Activated CD4-positive, CD25-positive, alpha-beta regulatory T cell treated with anti-CD3 and anti-CD28 coated beads, Interleukin-2, amount 50 U/mL, for 24 hours (primary cell): ENCODE results near the gene RELCH.

Experiments used
- ATAC-seq, 2 donors: fragments of 150-1000 bp; cut with Tn5 transposase; one replicate each; pipeline ENCODE4 v1.10.0; 2021; ENCODE audit warnings: mild to moderate bottlenecking in 1 of 2, moderate library complexity in 1 of 2

The RELCH gene

DNA sequence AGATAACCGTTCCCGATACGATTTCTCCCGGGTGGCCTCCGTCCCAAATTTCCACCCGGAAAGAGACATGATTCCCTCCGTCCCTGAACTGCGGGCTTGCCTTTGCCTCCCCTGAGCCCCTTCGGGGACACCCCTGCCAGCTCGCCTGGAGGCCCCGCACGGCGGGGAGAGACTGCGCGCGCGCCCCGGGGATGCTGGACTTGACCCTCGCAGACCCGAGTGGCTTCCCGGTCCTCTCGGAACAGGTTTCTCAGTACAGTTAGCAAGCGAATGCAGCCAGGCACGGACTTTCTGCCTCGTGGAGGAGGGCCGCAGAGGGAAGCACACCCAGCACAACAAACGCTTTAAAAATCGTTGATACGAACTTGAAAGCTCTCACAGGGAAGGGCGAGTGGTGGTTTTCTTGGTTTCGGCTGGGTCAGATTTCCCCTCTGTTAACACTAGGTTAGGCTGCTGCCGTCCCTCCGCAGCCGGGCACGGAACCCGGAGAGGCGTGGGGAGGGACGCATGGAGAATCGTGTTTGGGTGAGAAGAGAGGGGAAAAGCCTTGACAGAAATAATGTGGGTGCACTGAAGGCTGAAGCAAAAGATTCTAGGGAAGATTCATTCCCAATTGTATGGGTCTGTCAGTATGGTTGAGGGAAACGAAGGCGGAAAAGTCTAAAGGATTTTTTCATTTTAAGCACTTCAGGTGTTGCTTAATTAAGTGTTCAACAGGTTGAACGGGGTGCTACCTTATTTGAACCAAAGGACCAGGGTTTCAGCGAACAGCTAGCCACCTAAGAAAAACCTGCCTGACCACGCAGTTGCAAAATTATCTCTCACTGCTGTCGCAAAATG lies 139.0 kb downstream of the RELCH start:
- ATAC-seq = no peak

DNA sequence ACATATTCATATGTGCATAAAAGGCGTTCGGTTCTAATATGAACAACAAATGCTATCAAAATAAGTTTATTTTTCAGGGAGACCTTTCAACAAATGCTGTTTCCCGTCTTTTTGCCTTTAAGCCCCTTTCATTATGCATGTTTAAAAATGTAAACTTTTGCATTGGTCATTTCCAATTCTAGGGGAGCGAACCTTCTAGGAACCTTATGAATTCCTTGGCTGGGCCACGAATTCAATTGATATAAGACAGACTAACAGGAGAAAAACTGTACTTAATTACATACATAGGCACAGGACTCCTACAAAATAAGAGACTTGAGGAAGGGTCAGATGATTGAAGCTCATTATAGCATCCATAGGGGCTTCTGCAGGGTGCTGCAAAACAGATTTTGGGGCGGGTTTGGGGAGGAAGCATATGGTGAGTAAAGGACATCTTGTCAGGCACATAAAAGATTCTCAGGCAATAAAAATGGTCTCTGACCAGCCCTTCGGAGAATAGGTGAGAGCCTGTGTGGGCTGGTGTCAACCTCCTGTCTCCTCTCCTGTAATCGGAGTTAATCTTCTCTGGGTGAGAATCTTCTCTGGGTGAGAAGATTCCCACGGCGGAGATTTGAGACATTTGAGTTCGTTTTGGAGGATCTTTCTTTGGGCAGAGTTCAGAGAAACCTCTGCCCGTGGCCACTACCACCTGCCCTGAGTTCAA lies 139.7 kb downstream of the RELCH start:
- no peak for ATAC-seq

DNA sequence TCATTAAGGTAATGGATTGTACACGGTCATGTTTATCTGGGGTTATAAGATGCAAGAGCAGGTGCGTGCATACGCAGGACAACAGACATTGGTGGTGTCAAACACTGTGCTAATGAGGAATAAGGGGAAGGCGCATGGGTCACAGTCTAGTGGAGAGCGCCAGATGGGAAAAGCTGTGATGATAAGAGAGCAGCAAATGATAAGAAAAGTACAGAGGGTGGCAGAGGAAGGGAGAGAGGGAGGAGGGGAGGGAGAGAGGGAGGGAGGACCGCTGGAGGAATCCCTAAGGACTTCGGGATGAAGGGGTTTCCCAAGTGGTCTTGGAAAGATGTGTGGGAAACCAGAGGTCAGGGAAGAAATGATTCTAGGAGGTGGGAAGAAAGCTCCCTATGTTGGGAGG lies 140.9 kb downstream of the RELCH start:
- ATAC-seq = no peak

DNA sequence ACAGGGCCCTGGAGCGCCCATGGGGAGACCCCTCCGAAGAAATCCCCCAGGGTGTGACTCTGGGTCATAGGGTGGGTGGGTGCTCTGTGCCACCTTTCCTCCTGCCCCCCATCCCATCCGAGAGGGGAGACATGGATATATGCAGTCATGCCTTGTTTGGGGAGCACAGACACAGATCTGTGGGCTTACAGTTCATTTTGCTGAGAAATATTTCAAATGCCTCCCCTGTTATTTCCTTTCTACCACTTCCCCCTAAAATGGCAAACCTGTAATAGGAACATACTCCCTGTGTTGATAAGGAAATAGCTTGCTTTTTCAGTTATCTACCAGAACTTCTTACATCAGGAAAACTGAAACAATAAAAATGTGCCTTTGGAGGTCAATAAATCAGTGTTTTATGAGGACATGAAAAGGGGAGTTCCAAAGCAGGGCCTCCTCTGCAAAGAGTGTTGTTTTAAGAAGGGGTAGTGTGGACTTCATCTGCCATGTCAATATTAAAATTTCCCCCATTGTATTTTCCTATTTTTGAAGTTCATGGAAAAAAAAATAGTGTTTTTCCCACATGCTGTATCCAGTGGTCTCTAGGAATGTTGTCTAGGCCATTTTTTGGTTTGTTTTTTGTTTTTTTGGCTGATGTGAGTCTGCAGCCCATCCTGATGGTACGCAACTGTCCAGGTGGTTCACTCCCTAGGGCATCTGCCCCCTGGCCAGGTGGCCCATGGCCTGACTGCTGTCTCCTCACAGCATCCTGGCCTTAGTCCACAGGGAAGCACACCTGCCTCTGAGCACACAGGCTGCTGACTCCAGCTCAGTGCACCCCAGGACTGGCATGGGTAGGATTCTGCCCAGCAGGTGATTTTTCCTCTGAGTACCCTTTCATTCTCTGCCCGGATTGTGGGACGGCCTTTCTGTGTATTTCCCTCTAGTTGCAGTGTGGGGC lies 141.8 kb downstream of the RELCH start:
- ATAC-seq = no peak

DNA sequence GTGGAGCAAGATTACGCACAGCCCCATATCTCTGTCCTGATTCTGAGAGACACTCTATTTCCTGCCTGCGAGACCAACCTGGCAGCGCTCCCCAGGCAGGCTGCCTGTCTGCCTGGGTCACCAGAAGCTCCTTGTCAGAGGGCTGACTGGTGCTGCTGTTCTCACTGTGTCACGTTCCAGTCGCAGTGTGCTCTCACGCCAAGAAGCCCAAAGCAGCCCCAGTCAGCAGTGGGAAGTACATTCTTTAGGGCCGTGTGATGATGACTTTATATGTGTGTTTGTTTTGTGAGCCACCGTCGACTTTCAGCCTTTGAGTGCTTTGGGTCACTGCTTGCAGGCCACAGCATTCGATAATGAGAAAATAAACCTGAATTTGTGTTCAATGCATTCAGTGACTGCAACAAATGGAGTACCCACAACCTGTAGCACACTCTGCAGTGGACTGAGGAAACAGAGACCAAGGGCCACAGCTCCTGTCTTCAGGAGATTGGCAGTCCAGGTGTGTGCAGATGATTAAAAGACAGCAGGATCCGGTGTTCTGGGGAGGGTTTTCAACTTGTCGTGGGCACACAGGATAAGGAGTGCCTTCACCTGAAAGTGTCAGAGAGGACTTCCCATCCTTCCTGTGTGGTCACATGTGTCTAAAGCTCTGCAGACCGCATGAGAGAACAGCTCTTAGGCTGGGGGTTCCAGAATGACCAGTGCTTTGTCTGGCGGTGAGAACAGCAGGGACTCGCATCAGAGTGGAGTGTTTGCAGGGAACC lies 142.8 kb downstream of the RELCH start:
- peak; percentile 66 to 76 for ATAC-seq

DNA sequence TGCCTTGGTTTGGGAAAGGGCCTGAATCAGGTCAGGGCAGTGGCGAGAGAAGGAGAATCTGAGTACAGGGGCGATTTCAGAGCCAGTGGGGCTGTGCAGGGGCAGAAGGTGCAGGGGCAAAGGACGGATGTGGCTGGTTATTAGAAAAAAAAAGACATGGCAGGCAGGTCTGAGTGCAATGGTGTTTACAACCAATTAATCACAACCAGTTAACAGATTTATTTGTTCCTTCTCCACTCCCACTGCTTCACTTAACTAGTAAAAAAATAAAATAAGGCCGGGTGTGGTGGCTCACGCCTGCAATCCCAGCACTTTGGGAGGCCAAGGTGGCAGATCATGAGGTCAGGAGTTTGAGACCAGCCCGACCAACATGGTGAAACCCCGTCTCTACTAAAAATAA lies 143.6 kb downstream of the RELCH start:
- ATAC-seq = no peak

DNA sequence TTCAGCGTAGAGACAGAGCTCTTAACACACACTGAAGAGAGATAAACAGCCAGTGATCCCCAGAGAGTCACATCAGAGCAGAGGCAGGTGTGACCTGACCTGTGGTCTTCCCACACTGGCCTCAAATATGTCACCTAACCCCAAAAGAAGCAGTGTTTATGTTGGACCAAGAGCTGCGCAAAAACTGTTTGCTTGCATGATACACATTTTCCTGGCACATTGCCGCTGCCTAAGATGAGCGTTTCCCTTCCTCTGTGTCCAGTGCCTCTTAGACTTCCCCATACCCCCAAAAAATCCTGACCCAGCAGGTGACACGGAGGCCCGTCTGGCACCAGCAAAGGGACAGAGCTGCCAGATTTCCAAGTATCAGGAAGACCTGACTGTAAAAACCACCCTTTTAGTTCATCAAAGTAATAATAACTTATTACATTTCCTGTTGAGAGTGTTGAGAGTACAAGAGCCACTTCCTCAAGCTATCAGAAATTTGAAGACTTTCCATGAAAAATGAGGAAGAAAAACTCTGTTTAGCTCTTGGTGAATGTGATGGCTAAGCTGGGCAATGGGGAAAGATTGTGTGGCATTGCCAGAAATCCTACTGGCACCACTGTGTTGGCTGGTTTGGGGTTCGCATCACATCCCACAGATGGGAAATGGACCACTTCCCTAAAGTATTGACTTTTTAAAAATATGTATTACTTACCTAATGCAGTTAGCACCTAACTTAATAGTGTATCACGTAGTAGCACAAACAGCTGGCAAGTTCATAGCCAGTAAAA lies 144.7 kb downstream of the RELCH start:
- ATAC-seq = peak in 1 of 2 donors; percentile 8

DNA sequence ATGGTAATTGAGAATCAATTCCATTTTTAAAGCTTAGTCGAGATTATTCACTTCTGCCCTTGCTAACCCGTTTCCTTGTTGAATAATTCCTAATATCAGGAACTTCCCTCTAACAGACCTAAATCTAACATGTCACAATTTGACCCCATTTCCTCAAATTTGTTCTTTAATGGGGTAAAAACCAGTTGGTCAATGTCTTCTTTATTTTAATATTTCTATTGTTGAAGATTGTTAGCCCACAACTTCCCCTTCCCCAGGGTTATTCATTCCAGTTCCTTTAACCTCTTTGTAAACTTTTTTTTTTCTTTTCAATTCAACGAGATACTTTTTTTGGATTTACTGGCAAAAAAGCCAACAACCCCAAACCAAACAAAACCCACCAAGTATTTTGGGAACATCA lies 145.4 kb downstream of the RELCH start:
- no peak for ATAC-seq

DNA sequence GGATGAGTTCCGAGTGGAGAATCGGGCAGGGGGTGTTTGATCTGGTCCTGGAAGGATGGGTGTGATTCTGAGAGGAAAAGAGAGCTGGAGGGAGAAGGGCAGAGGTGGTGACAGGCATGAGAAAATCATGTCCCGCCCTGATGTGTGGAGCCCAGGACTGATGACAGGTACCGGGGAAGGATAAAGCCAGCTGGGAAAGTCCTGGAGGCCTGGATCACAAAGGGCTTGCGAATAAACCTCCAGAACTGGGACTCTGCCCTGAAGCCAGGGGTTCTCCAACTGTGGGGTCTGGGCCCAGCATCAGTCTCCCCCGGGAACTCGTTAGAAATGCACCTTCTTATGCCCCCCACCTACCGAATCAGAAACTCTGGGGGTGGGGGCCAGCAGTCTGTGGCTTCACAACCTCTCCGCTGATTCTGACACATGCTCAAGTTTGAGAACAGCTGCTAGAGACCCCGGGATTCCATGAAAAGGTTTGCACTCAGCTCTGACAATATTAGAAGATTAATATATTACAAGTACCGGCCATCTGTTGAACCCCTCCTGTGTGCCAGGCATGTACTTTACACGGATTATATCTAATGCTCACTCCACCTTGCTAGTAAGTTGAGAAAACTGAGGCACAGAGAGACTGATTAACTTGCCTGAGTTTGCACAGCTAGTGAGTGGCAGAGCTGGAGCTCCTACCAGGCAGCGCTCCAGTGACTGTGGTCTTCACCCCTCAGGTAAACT lies 146.1 kb downstream of the RELCH start:
- ATAC-seq = no peak

DNA sequence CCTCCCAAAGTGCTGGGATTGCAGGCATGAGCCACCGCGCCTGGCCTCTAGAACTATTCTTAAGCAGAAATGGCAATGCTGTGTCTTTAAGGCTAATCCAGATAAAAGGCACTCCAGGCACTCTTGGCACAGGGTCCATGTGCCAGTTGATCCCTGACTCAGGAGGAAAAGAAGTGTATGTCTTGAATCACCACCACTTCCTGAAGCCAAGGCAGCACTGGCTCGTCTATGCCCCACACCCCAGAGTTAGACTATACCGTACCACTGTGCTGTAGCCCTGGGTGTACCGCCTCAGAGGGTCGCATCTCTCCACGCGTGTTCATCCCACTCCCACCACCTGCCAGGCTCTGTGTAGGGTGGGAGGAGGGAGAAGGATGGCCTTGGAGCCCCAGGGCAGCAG lies 147.1 kb downstream of the RELCH start:
- no peak for ATAC-seq

DNA sequence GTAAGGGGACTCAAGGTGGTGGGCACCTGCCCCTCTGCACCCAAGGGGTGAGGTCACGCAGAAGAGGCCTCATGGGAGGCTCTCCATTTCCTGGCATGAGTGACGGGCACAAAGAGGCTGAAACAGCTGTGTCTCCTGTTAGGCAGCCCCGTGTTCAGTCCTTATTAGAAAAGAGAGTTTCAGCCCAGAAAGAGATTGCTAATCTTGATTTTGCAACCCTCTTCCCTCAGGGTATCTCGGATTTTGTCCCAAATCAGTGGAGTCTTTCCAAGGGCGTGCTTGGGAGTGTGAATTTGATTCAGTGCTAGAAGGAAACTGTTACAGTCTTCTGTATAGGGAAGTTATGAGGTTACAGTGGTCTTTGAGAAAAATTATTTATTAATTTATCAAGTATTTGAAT lies 148.4 kb downstream of the RELCH start:
- no peak for ATAC-seq

DNA sequence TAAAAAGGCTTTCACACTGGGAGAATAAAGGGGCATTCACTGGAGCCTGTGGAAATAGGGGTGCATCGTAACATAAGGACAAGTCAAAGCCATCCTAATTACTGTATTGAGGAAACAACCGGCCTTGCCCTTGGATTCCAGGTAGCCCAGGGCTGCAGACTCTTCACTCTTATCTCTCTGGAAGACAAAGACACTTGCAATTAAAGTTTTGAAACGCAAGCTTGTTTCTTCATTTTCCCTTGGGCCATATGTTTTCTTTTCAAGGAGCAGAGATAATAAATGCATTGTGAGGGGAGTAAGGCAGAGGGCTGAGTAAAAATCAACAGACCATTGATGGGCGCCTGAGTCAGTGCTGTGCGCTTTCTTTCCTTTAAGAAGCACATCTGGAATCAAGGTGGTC lies 149.6 kb downstream of the RELCH start:
- ATAC-seq = no peak

DNA sequence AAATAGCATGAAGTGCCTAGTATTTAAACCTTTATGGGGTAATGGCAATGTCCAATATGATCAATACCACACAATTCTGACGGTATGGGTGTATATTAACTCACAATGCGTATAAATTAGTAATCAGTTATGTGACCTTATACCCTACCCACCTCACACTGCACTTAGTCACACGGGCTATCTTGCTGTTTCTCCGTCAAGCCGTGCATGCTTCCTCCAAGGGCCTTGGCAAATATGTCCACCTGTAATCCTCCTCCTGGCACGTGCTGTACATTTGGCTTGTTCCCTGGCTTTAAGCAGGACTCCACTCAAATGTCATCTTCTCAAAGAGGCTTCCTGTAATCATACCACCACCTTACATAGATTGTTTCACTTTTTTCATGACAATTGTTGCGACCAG lies 150.3 kb downstream of the RELCH start:
- ATAC-seq = no peak

DNA sequence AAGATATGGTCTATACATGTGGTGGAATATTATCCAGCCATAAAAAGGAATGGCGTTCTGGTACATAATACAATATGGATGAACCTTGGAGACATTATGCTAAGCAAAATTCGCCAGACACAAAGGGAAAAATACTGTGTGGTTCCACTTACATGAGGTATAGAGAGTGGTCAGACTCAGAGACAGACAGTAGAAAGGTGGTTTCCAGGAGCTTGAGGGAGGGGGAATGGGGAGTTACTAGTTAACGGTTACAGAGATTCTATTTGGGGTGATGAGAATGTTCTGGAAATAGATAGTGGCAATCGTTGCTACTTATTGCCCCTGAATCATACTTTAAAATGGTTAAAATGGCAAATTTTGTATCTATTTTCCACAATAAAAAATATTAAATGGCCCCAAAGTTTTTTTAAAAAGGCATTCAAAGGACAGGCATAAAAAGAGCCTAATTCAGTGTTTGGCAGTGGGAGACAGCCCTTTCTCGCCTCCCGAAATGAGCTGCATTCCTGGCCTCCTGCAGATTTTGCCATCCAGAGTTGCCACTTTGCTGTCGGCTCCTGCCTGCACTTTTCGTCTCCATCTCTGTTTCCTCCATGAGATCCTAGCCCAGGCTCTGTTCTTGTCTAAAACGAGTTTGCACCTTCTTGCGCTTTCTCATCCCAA lies 151.5 kb downstream of the RELCH start:
- no peak for ATAC-seq

DNA sequence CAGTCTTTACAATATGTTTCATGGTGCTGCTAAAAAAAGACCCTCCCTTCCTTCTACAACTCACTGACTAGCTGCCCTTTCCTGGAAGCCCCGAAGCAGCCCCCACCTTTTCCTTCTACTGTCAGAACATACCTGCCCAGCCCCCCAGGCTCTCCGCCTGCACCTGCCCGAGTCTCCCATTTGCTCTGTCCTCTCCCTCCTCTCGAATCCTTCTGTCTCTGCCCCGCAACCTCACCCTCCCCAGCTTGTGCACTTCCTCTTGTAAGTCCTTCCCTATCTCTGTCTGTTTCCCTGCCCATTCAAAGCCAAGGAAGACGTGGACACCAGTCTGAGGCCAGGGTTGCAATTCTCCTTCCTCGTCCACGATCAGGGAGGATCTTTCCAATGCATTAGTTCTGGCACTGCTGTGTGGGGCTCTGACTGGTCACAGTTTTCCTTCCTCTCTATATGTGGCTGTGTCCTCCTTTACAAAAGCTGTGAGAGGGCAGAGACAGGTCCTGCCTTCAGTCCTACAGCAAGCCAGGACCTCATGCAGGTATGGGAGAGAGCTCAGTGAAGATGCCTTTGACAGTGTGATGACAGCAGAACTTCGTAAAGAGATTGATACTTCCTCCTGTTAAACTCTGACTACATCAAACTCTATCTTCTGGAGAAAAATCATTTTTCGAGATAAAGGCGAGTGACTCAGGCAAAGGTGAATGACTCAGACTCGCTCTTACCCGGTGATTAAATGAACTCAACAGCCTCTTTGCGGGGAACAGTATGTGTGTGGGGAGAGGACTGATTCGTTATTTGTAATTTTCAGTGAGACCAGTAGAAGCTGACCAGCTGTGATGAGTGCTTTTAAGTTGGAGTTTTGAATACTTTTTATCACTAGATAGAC lies 152.3 kb downstream of the RELCH start:
- peak; percentile 95 to 98 for ATAC-seq

DNA sequence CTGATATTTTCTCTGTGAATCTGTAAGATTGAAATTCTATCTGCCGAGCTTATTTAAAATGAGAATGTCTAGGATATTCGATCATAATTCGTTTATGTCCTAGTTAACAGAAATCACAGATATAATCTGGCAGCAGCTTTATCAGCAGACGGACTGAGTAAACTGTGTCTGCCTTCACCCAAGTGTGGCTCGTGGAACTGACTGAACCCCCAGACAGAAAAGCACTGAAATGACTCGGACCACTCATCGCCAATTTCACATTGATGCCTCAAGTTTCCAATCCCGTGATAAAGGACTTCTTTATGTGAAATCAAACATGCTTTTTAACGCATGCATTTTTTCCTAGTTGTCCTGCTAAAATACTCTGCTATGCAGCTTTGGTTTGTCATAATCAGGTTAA lies 153.9 kb downstream of the RELCH start:
- no peak for ATAC-seq

DNA sequence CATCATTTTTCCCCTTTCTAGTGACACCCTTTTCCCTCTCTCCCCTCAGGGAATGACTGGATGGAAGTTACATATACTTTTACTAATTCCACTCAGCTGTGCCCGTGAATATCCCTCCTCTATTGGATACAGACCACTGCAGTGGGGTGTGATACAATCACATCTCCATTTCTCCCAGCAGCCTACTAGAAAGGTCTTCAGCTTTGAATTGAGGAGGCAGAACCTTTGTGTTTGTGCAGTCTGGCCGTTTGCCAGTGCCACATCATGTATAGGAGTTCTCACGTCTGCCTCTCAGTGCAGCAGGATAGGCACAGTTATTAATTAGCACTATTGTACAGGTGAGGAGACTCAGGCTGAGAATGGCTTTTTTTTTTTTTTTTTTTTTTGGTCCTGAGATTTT lies 154.4 kb downstream of the RELCH start:
- ATAC-seq = no peak

DNA sequence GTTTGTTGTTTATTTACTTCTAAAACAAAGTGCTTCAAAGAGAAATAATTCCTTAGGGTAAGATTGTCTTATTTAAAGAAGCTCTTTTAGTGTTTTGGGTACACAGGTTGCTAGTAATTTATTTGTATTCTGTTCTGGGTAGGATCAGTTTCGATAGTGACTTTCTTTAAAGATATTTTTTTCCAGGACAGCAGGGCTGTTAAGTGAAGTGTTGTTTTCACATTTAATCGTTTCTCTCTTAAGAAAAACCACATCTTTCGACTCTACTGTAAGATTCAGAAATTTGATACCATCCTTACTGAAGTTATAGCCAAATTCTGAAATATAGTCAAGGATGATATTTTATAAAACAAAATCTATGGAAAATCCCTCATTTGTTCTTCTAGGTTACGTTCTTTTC lies 155.8 kb downstream of the RELCH start:
- ATAC-seq = no peak

DNA sequence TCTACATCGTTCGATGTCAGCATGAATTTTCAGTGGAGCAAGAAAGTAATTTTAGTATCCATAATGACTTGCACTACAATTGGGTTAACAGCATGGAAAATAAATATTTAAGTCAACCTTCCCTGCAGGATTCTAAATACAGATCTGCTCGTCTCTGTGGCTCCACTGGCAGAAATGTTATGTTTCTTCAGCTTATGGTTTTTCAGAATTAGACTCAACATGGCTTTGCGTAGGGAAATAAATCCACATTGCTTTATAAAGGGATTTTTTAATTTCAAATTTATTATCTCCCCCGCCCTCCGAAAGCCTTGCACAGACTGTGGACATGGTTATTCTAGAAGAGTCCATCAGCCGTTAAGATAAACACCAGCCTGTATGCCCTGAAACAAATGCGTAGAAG lies 156.3 kb downstream of the RELCH start:
- no peak for ATAC-seq
